ENCODE results near the gene CCSAP. TPM values are rescaled to one million over a fixed set of nuclear protein-coding genes. Genes with fewer than 3 reads are reported as not detected.

Gene CCSAP
- total RNA-seq, 1 experiment from 2014 or later = 33.5 TPM

Other genes with a start within 250 kb of the CCSAP start
- 48.5 and 61.5 TPM in 2 replicates for gene RAB4A, start 71.9 kb downstream of the CCSAP start, total RNA-seq (2014; rRNA removed; shearing (Covaris generic))
- gene ACTA1, start 91.0 kb upstream of the CCSAP start, total RNA-seq (2014; rRNA removed; shearing (Covaris generic)) = not detected in 2 replicates
- gene NUP133, start 165.3 kb upstream of the CCSAP start, total RNA-seq (2014; rRNA removed; shearing (Covaris generic)) = 52.8 and 64.5 TPM in 2 replicates
- gene ABCB10, start 215.7 kb upstream of the CCSAP start, total RNA-seq (2014; rRNA removed; shearing (Covaris generic)) = 52.0 and 53.3 TPM in 2 replicates

All from A172 (cell line).